Endothelial cell of umbilical vein (primary cell): ENCODE results near the gene ZSWIM6. TPM values are rescaled to one million over a fixed set of nuclear protein-coding genes. Genes with fewer than 3 reads are reported as not detected.

Source experiments
- BruUV-seq: library from RNA; stranded (reverse); fragments of 400-500 nt; replicated peaks from 2 replicates; lab custom pipeline; 2021; lab: Mats Ljungman, UMichigan
- CTCF ChIA-PET: fragments of 300-600, 350-600 bp; sonication (Branson Sonifier 250); formaldehyde crosslinking; loops from one replicate; lab custom pipeline; 2021; ENCODE audit warnings: antibody characterized with exemption, inconsistent platforms; lab: Charles Lee
- POLR2A ChIA-PET: fragments of 300-600, 350-600 bp; sonication (Branson Sonifier 250); formaldehyde crosslinking; loops from one replicate; lab custom pipeline; 2021; ENCODE audit warnings: antibody characterized with exemption, inconsistent platforms; lab: Charles Lee
- DNase-seq: peaks from one replicate; pipeline ENCODE4 v3.0.0-alpha.2; 2011; ENCODE audit warnings: low read depth, low spot score
- FAIRE-seq: peaks from 2 replicates; lab custom pipeline; 2011; peaks lifted over from hg19 to GRCh38; lab: Jason Lieb, UNC
- H2AFZ ChIP-seq: 2 replicates; pipeline ENCODE4 v1.6.0; 2012; ENCODE audit warnings: low read depth, low read length, control low read depth, inconsistent platforms
- H3K27ac ChIP-seq: 2 replicates; pipeline ENCODE4 v1.5.1; 2011; ENCODE audit warnings: low read depth, mild to moderate bottlenecking, control low read depth, low read length, moderate library complexity; ENCODE audit not compliant: insufficient read depth
- H3K27me3 ChIP-seq, 2 experiments: 2 replicates each; pipeline versions ENCODE4 v1.6.0 to v1.6.1; 2011; ENCODE audit warnings: low read length in 2 of 2, mixed read lengths in 1 of 2; ENCODE audit not compliant: control insufficient read depth in 2 of 2, insufficient read depth in 2 of 2
- H3K36me3 ChIP-seq, 2 experiments: 2 replicates in 1 of 2; 3 replicates in 1 of 2; pipeline ENCODE4 v1.5.1; 2011; ENCODE audit warnings: low read length in 2 of 2, mild to moderate bottlenecking in 1 of 2, moderate library complexity in 1 of 2; ENCODE audit not compliant: control insufficient read depth in 2 of 2, insufficient read depth in 2 of 2; ENCODE audit errors: extremely low read depth in 1 of 2
- H3K4me1 ChIP-seq: 3 replicates; pipeline ENCODE4 v1.5.1; 2011; ENCODE audit warnings: mild to moderate bottlenecking, low read length; ENCODE audit not compliant: control insufficient read depth, insufficient read depth; ENCODE audit errors: extremely low read depth
- H3K4me2 ChIP-seq: 2 replicates; pipeline ENCODE4 v1.6.1; 2011; ENCODE audit warnings: low read length, control low read depth, mixed read lengths; ENCODE audit not compliant: insufficient read depth
- H3K4me3 ChIP-seq, 3 experiments: fragments of 200-600 bp in 1 of 3; sonication (generic), shearing (Covaris generic) in 1 of 3; replicated peaks in 1 of 3; 2 replicates each; pipeline ENCODE4 v1.5.1; 2011 to 2016; ENCODE audit warnings: control low read depth in 3 of 3, low read length in 3 of 3, mild to moderate bottlenecking in 2 of 3, inconsistent platforms in 1 of 3, low read depth in 1 of 3, moderate library complexity in 1 of 3; ENCODE audit not compliant: insufficient read depth in 1 of 3
- H3K79me2 ChIP-seq: 2 replicates; pipeline ENCODE4 v1.6.0; 2012; ENCODE audit warnings: low read length, inconsistent platforms; ENCODE audit not compliant: control insufficient read depth, insufficient read depth
- H3K9ac ChIP-seq: replicated peaks from 2 replicates; pipeline ENCODE3; 2011; ENCODE audit warnings: low read length, control low read depth; ENCODE audit not compliant: insufficient read depth; ENCODE audit errors: extremely low read depth
- H3K9me1 ChIP-seq: replicated peaks from 3 replicates; pipeline ENCODE4 v1.6.0; 2011; ENCODE audit warnings: mild to moderate bottlenecking, low read length; ENCODE audit not compliant: control insufficient read depth, insufficient read depth; ENCODE audit errors: extremely low read depth
- H3K9me3 ChIP-seq: replicated peaks from 2 replicates; pipeline ENCODE4 v1.5.1; 2012; ENCODE audit warnings: low read length, inconsistent platforms; ENCODE audit not compliant: control insufficient read depth, insufficient read depth
- H4K20me1 ChIP-seq: replicated peaks from 2 replicates; pipeline ENCODE3; 2011; ENCODE audit warnings: mild to moderate bottlenecking, low read length; ENCODE audit not compliant: control insufficient read depth, insufficient read depth; ENCODE audit errors: extremely low read depth
- CTCF ChIP-seq, 2 donors: IDR thresholded peaks; 1 replicate in 1 of 2; 2 replicates in 1 of 2; pipeline ENCODE4 v1.5.1; 2011; ENCODE audit warnings: low read length in 2 of 2, mild to moderate bottlenecking in 2 of 2, moderate library complexity in 2 of 2, control low read depth in 1 of 2, inconsistent platforms in 1 of 2, low read depth in 1 of 2; ENCODE audit not compliant: insufficient read depth in 1 of 2; ENCODE audit errors: extremely low read depth in 1 of 2
- EZH2 ChIP-seq: IDR thresholded peaks from 2 replicates; pipeline ENCODE4 v1.6.1; 2012; ENCODE audit warnings: borderline replicate concordance, low read depth, mild to moderate bottlenecking, moderate library complexity, low read length, inconsistent platforms; ENCODE audit not compliant: severe bottlenecking
- FOS ChIP-seq: IDR thresholded peaks from 2 replicates; pipeline ENCODE4 v1.6.1; 2011; ENCODE audit warnings: mild to moderate bottlenecking, low read length, moderate library complexity, borderline replicate concordance; ENCODE audit not compliant: insufficient read depth
- GATA2 ChIP-seq: IDR thresholded peaks from 2 replicates; pipeline ENCODE4 v1.7.0; 2011; ENCODE audit warnings: low read depth, mild to moderate bottlenecking, moderate library complexity, mixed read lengths, low read length; ENCODE audit not compliant: insufficient read length, insufficient read depth
- JUN ChIP-seq: IDR thresholded peaks from 2 replicates; pipeline ENCODE4 v1.6.1; 2011; ENCODE audit warnings: borderline replicate concordance, low read depth; ENCODE audit not compliant: insufficient read length, insufficient read depth
- MAX ChIP-seq: IDR thresholded peaks from 2 replicates; pipeline ENCODE4 v1.6.1; 2011; ENCODE audit not compliant: insufficient read depth, insufficient read length
- MYC ChIP-seq: IDR thresholded peaks from one replicate; pipeline ENCODE4 v1.6.1; 2011; ENCODE audit warnings: mild to moderate bottlenecking, low read depth, low read length
- POLR2A ChIP-seq: IDR thresholded peaks from 2 replicates; pipeline ENCODE4 v1.6.1; 2012; ENCODE audit warnings: low read depth, mild to moderate bottlenecking, control low read depth, low read length
- POLR2AphosphoS5 ChIP-seq: IDR thresholded peaks from 2 replicates; pipeline ENCODE4 v1.6.1; 2012; ENCODE audit warnings: low read depth, mild to moderate bottlenecking, control low read depth, low read length, moderate library complexity; ENCODE audit not compliant: insufficient read depth
- dilution Hi-C: fragments of 300-500 bp; cut with MboI; formaldehyde crosslinking; loops from one replicate; pipeline ENCODE4 v1.15.0; 2019; ENCODE audit warnings: low sequenced_read_pairs; ENCODE audit not compliant: extremely low pct_ligation_motif_present
- intact Hi-C: fragments of 100-400 bp; cut with micrococcal nuclease; formaldehyde crosslinking; loops from one replicate; pipeline ENCODE4 v1.10.0; 2022
- polyA plus RNA-seq, 4 experiments: library from polyadenylated mRNA; depleted of rRNA in 3 of 4; stranded (reverse) in 3 of 4; unstranded in 1 of 4; fragments of >200 nt; gene quantifications; 2 replicates each; pipeline versions ENCODE4 v1.2.1 to v1.2.3, GENCODE V29; 2011 to 2012; ENCODE audit warnings: missing spikeins in 1 of 4
- total RNA-seq: library from RNA; stranded (reverse); gene quantifications from 2 replicates; pipeline ENCODE4 v1.2.3, GENCODE V29; 2021

Gene ZSWIM6
- total and polyA plus RNA-seq, 2 donors (not counting 3 experiments of a cell fraction or from before 2014, with no cell fraction given): 14.9 to 25.3 TPM

DNA sequence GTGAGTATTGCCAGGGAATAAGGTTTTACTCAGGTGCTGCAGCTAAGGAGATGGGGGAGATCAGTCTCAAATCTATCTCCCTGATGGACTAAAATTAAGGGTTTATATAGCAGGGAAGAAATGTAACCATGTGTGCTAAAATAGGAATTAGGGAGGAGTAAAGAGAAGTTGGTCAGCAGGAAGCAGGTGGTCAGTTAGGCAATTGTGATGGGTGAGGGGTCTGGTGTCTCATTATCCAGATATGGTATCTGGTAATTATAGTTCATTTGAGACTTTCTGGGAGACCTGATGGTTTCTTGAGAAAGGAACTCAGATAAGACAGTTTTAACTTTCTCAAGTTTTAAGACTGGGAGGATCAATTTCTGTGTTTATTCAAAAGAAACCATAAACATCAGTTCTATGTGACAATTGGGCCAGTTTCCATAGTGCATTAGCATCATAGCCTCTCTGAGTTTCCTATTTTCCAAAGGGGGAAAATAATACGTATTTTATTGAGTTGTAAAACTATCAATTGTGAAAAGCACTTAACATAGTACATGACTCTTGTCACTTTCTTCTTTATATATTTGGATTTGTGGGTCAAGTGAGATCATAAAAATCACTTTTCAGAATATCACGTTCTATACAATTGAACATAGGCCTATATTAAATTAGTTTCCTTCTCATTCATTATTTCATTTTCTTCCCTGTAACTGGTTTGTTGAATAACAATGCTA is 115.9 kb downstream of the ZSWIM6 start:
- Histone ChIP-seq H3K9me1 (no peaks in the 10 kb centered on the region), H3K9ac (no peak overlapping the region), H3K9me3 (no peaks in the 10 kb centered on the region), H3K79me2 (peaks cover 76% of the 10 kb centered on the region), H2AFZ (no peak overlapping the region), H3K36me3 (no peaks in the 10 kb centered on the region), H3K27me3 (no peaks in the 10 kb centered on the region), H3K27ac (no peak overlapping the region), H3K4me1 (peaks cover 24% of the 10 kb centered on the region), H4K20me1 (no peaks in the 10 kb centered on the region), H3K4me2 (no peak overlapping the region), H3K4me3 (no peak overlapping the region)
- POLR2A ChIA-PET: no interaction called here
- TF ChIP-seq FOS: no peak
- no peak for TF ChIP-seq MYC
- no peak for TF ChIP-seq CTCF (IDR thresholded peaks at IDR 0.05; ENCODE audit: extremely low read depth in 1 of 2, insufficient read depth in 1 of 2, low read depth in 1 of 2, low read length in 2 of 2)
- TF ChIP-seq JUN: no peak
- TF ChIP-seq MAX: no peak
- TF ChIP-seq EZH2: no peak
- no peak for TF ChIP-seq POLR2AphosphoS5
- TF ChIP-seq POLR2A: no peak
- no peak for TF ChIP-seq GATA2
- FAIRE-seq (no peak), DNase-seq (no peak)
- no TSS peak for BruUV-seq
- CTCF ChIA-PET: no interaction called here
- dilution Hi-C loops: no loop called here
- intact Hi-C loops: no loop called here
